Endothelial cell of umbilical vein (primary cell): ENCODE results near the gene MAP1LC3B. TPM values are rescaled to one million over a fixed set of nuclear protein-coding genes. Genes with fewer than 3 reads are reported as not detected.

ENCODE experiments used
- BruUV-seq: library from RNA; stranded (reverse); fragments of 400-500 nt; replicated peaks from 2 replicates; lab custom pipeline; 2021; lab: Mats Ljungman, UMichigan
- CTCF ChIA-PET: fragments of 300-600, 350-600 bp; sonication (Branson Sonifier 250); formaldehyde crosslinking; loops from one replicate; lab custom pipeline; 2021; ENCODE audit warnings: antibody characterized with exemption, inconsistent platforms; lab: Charles Lee
- POLR2A ChIA-PET: fragments of 300-600, 350-600 bp; sonication (Branson Sonifier 250); formaldehyde crosslinking; loops from one replicate; lab custom pipeline; 2021; ENCODE audit warnings: antibody characterized with exemption, inconsistent platforms; lab: Charles Lee
- DNase-seq: peaks from one replicate; pipeline ENCODE4 v3.0.0-alpha.2; 2011; ENCODE audit warnings: low read depth, low spot score
- FAIRE-seq: peaks from 2 replicates; lab custom pipeline; 2011; peaks lifted over from hg19 to GRCh38; lab: Jason Lieb, UNC
- H2AFZ ChIP-seq: 2 replicates; pipeline ENCODE4 v1.6.0; 2012; ENCODE audit warnings: low read depth, low read length, control low read depth, inconsistent platforms
- H3K27ac ChIP-seq: 2 replicates; pipeline ENCODE4 v1.5.1; 2011; ENCODE audit warnings: low read depth, mild to moderate bottlenecking, control low read depth, low read length, moderate library complexity; ENCODE audit not compliant: insufficient read depth
- H3K27me3 ChIP-seq, 2 experiments: 2 replicates each; pipeline versions ENCODE4 v1.6.0 to v1.6.1; 2011; ENCODE audit warnings: low read length in 2 of 2, mixed read lengths in 1 of 2; ENCODE audit not compliant: control insufficient read depth in 2 of 2, insufficient read depth in 2 of 2
- H3K36me3 ChIP-seq, 2 experiments: 2 replicates in 1 of 2; 3 replicates in 1 of 2; pipeline ENCODE4 v1.5.1; 2011; ENCODE audit warnings: low read length in 2 of 2, mild to moderate bottlenecking in 1 of 2, moderate library complexity in 1 of 2; ENCODE audit not compliant: control insufficient read depth in 2 of 2, insufficient read depth in 2 of 2; ENCODE audit errors: extremely low read depth in 1 of 2
- H3K4me1 ChIP-seq: 3 replicates; pipeline ENCODE4 v1.5.1; 2011; ENCODE audit warnings: mild to moderate bottlenecking, low read length; ENCODE audit not compliant: control insufficient read depth, insufficient read depth; ENCODE audit errors: extremely low read depth
- H3K4me2 ChIP-seq: 2 replicates; pipeline ENCODE4 v1.6.1; 2011; ENCODE audit warnings: low read length, control low read depth, mixed read lengths; ENCODE audit not compliant: insufficient read depth
- H3K4me3 ChIP-seq, 3 experiments: fragments of 200-600 bp in 1 of 3; sonication (generic), shearing (Covaris generic) in 1 of 3; replicated peaks in 1 of 3; 2 replicates each; pipeline ENCODE4 v1.5.1; 2011 to 2016; ENCODE audit warnings: control low read depth in 3 of 3, low read length in 3 of 3, mild to moderate bottlenecking in 2 of 3, inconsistent platforms in 1 of 3, low read depth in 1 of 3, moderate library complexity in 1 of 3; ENCODE audit not compliant: insufficient read depth in 1 of 3
- H3K79me2 ChIP-seq: 2 replicates; pipeline ENCODE4 v1.6.0; 2012; ENCODE audit warnings: low read length, inconsistent platforms; ENCODE audit not compliant: control insufficient read depth, insufficient read depth
- H3K9ac ChIP-seq: replicated peaks from 2 replicates; pipeline ENCODE3; 2011; ENCODE audit warnings: low read length, control low read depth; ENCODE audit not compliant: insufficient read depth; ENCODE audit errors: extremely low read depth
- H3K9me1 ChIP-seq: replicated peaks from 3 replicates; pipeline ENCODE4 v1.6.0; 2011; ENCODE audit warnings: mild to moderate bottlenecking, low read length; ENCODE audit not compliant: control insufficient read depth, insufficient read depth; ENCODE audit errors: extremely low read depth
- H3K9me3 ChIP-seq: replicated peaks from 2 replicates; pipeline ENCODE4 v1.5.1; 2012; ENCODE audit warnings: low read length, inconsistent platforms; ENCODE audit not compliant: control insufficient read depth, insufficient read depth
- H4K20me1 ChIP-seq: replicated peaks from 2 replicates; pipeline ENCODE3; 2011; ENCODE audit warnings: mild to moderate bottlenecking, low read length; ENCODE audit not compliant: control insufficient read depth, insufficient read depth; ENCODE audit errors: extremely low read depth
- EZH2 ChIP-seq: IDR thresholded peaks from 2 replicates; pipeline ENCODE4 v1.6.1; 2012; ENCODE audit warnings: borderline replicate concordance, low read depth, mild to moderate bottlenecking, moderate library complexity, low read length, inconsistent platforms; ENCODE audit not compliant: severe bottlenecking
- FOS ChIP-seq: IDR thresholded peaks from 2 replicates; pipeline ENCODE4 v1.6.1; 2011; ENCODE audit warnings: mild to moderate bottlenecking, low read length, moderate library complexity, borderline replicate concordance; ENCODE audit not compliant: insufficient read depth
- GATA2 ChIP-seq: IDR thresholded peaks from 2 replicates; pipeline ENCODE4 v1.7.0; 2011; ENCODE audit warnings: low read depth, mild to moderate bottlenecking, moderate library complexity, mixed read lengths, low read length; ENCODE audit not compliant: insufficient read length, insufficient read depth
- JUN ChIP-seq: IDR thresholded peaks from 2 replicates; pipeline ENCODE4 v1.6.1; 2011; ENCODE audit warnings: borderline replicate concordance, low read depth; ENCODE audit not compliant: insufficient read length, insufficient read depth
- MYC ChIP-seq: IDR thresholded peaks from one replicate; pipeline ENCODE4 v1.6.1; 2011; ENCODE audit warnings: mild to moderate bottlenecking, low read depth, low read length
- POLR2A ChIP-seq: IDR thresholded peaks from 2 replicates; pipeline ENCODE4 v1.6.1; 2012; ENCODE audit warnings: low read depth, mild to moderate bottlenecking, control low read depth, low read length
- POLR2AphosphoS5 ChIP-seq: IDR thresholded peaks from 2 replicates; pipeline ENCODE4 v1.6.1; 2012; ENCODE audit warnings: low read depth, mild to moderate bottlenecking, control low read depth, low read length, moderate library complexity; ENCODE audit not compliant: insufficient read depth
- dilution Hi-C: fragments of 300-500 bp; cut with MboI; formaldehyde crosslinking; loops from one replicate; pipeline ENCODE4 v1.15.0; 2019; ENCODE audit warnings: low sequenced_read_pairs; ENCODE audit not compliant: extremely low pct_ligation_motif_present
- intact Hi-C: fragments of 100-400 bp; cut with micrococcal nuclease; formaldehyde crosslinking; loops from one replicate; pipeline ENCODE4 v1.10.0; 2022
- polyA plus RNA-seq, 4 experiments: library from polyadenylated mRNA; depleted of rRNA in 3 of 4; stranded (reverse) in 3 of 4; unstranded in 1 of 4; fragments of >200 nt; gene quantifications; 2 replicates each; pipeline versions ENCODE4 v1.2.1 to v1.2.3, GENCODE V29; 2011 to 2012; ENCODE audit warnings: missing spikeins in 1 of 4
- total RNA-seq: library from RNA; stranded (reverse); gene quantifications from 2 replicates; pipeline ENCODE4 v1.2.3, GENCODE V29; 2021
- TF ChIP-seq, protein P1 (sequence below), 2 donors: IDR thresholded peaks; 1 replicate in 1 of 2; 2 replicates in 1 of 2; pipeline ENCODE4 v1.5.1; 2011; ENCODE audit warnings: low read length in 2 of 2, mild to moderate bottlenecking in 2 of 2, moderate library complexity in 2 of 2, control low read depth in 1 of 2, inconsistent platforms in 1 of 2, low read depth in 1 of 2; ENCODE audit not compliant: insufficient read depth in 1 of 2; ENCODE audit errors: extremely low read depth in 1 of 2
- TF ChIP-seq, protein P2 (sequence below): IDR thresholded peaks from 2 replicates; pipeline ENCODE4 v1.6.1; 2011; ENCODE audit not compliant: insufficient read depth, insufficient read length

Gene MAP1LC3B
- total and polyA plus RNA-seq, 2 donors (not counting 3 experiments of a cell fraction or from before 2014, with no cell fraction given): 40.7 to 99.9 TPM

DNA sequence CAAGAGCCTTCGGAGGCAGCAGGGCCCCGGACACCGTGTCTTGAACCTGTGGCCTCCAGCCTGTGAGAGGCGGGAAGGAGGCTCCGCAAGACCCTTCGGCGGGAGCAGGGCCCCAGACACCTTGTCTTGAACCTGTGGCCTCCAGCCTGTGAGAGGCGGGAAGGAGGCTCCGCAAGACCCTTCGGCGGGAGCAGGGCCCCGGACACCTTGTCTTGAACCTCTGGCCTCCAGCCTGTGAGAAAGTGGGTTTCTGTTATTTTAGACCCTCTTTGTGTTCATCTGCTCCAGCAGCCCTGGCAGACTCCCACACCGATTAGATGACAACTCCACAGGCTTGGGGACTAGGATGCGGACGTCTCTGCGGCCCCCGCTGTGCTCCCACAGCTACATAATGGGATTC is 38.5 kb upstream of the MAP1LC3B start:
- H2AFZ ChIP-seq: no peak overlapping the region
- H3K9ac ChIP-seq: no peak overlapping the region
- H3K27me3 ChIP-seq: no peaks in the 10 kb centered on the region
- H3K4me2 ChIP-seq: no peak overlapping the region
- no peak overlapping the region for H3K27ac ChIP-seq
- H3K9me3 ChIP-seq: no peaks in the 10 kb centered on the region
- ChIA-PET CTCF (no interaction called here), POLR2A (no interaction called here)
- no peaks in the 10 kb centered on the region for H4K20me1 ChIP-seq
- FAIRE-seq (no peak), DNase-seq (no peak)
- TF ChIP-seq POLR2AphosphoS5 (no peak), JUN (no peak), GATA2 (no peak), MYC (no peak), POLR2A (no peak), EZH2 (no peak), FOS (no peak)
- TF ChIP-seq, protein P1, sequence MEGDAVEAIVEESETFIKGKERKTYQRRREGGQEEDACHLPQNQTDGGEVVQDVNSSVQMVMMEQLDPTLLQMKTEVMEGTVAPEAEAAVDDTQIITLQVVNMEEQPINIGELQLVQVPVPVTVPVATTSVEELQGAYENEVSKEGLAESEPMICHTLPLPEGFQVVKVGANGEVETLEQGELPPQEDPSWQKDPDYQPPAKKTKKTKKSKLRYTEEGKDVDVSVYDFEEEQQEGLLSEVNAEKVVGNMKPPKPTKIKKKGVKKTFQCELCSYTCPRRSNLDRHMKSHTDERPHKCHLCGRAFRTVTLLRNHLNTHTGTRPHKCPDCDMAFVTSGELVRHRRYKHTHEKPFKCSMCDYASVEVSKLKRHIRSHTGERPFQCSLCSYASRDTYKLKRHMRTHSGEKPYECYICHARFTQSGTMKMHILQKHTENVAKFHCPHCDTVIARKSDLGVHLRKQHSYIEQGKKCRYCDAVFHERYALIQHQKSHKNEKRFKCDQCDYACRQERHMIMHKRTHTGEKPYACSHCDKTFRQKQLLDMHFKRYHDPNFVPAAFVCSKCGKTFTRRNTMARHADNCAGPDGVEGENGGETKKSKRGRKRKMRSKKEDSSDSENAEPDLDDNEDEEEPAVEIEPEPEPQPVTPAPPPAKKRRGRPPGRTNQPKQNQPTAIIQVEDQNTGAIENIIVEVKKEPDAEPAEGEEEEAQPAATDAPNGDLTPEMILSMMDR (IDR thresholded peaks at IDR 0.05; ENCODE audit: extremely low read depth in 1 of 2, insufficient read depth in 1 of 2, low read depth in 1 of 2, low read length in 2 of 2): no peak
- TF ChIP-seq, protein P2, sequence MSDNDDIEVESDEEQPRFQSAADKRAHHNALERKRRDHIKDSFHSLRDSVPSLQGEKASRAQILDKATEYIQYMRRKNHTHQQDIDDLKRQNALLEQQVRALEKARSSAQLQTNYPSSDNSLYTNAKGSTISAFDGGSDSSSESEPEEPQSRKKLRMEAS: no peak
- H3K36me3 ChIP-seq: peaks cover 5 to 9% of the 10 kb centered on the region in 2 experiments
- H3K9me1 ChIP-seq: no peaks in the 10 kb centered on the region
- H3K4me3 ChIP-seq: no peak overlapping the region
- H3K79me2 ChIP-seq: no peaks in the 10 kb centered on the region
- H3K4me1 ChIP-seq: no peaks in the 10 kb centered on the region
- BruUV-seq: no TSS peak
- dilution Hi-C loops (no loop called here), intact Hi-C loops (no loop called here)
